K562 (cell line): ENCODE results near the gene MRPL11. TPM values are rescaled to one million over a fixed set of nuclear protein-coding genes. Genes with fewer than 3 reads are reported as not detected.

ENCODE experiments used
- FOXA1 ChIP-seq: fragments of 450-650 bp; IDR thresholded peaks from 2 replicates; pipeline ENCODE4 v1.6.1; 2016; ENCODE audit warnings: mild to moderate bottlenecking, borderline replicate concordance
- KAT7 ChIP-seq: sonication (generic); formaldehyde crosslinking; IDR thresholded peaks from 2 replicates; pipeline ENCODE4 v1.8.0; 2022; ENCODE audit warnings: missing genetic modification reagents, mild to moderate bottlenecking, borderline replicate concordance
- NFXL1 ChIP-seq: fragments of 450-650 bp; formaldehyde crosslinking; IDR thresholded peaks from 2 replicates; pipeline ENCODE4 v1.4.0; 2021; ENCODE audit warnings: mild to moderate bottlenecking
- NRF1 ChIP-seq, 2 experiments: fragments of 450-650 bp; IDR thresholded peaks in 1 of 2; conservative IDR thresholded peaks in 1 of 2; 2 replicates each; pipeline ENCODE4 v1.6.1; 2014; ENCODE audit warnings: mild to moderate bottlenecking in 2 of 2
- RFX1 ChIP-seq: fragments of 450-650 bp; IDR thresholded peaks from 2 replicates; pipeline ENCODE4 v1.6.1; 2016; ENCODE audit warnings: mild to moderate bottlenecking, moderate library complexity
- SREBF1 ChIP-seq: fragments of 150-350 bp; IDR thresholded peaks from 2 replicates; pipeline ENCODE4 v1.6.1; 2014; ENCODE audit warnings: antibody characterized with exemption, low read depth, low read length, borderline replicate concordance
- ZNF134 ChIP-seq: fragments of 250-450 bp; sonication (Bioruptor Pico); conservative IDR thresholded peaks from 2 replicates; pipeline ENCODE4 v1.4.0; 2020
- ZNF696 ChIP-seq: fragments of 250-450 bp; sonication (Bioruptor Pico); conservative IDR thresholded peaks from 2 replicates; pipeline ENCODE4 v1.4.0; 2020; ENCODE audit warnings: mild to moderate bottlenecking, moderate library complexity
- ZNF79 ChIP-seq: fragments of 250-450 bp; sonication (Bioruptor Pico); IDR thresholded peaks from 2 replicates; pipeline ENCODE4 v1.4.0; 2020; ENCODE audit warnings: low read depth, mild to moderate bottlenecking, moderate library complexity
- polyA plus RNA-seq, 8 experiments: library from polyadenylated mRNA; depleted of rRNA in 4 of 8; stranded (reverse) in 5 of 8; unstranded in 3 of 8; fragments of >200 nt; fragmentation: Nextera tagmentation in 2 of 8; fragmentation: Illumina TruSeq in 1 of 8; extraction: Ambion mirVana in 2 of 8; extraction: Trizol in 1 of 8; gene quantifications; 2 replicates each; pipeline versions ENCODE4 v1.2.1 to v1.2.3, GENCODE V29; 2011 to 2014; ENCODE audit warnings: inconsistent platforms in 1 of 8, missing spikeins in 1 of 8
- total RNA-seq, 7 experiments: library from RNA; depleted of rRNA in 6 of 7; stranded (reverse); fragments of >200 nt in 6 of 7; fragmentation: Illumina TruSeq in 2 of 7; extraction: Trizol in 2 of 7; gene quantifications; 2 replicates each; pipeline versions ENCODE4 v1.2.1 to v1.2.3, GENCODE V29; 2011 to 2021; ENCODE audit warnings: low replicate concordance in 1 of 7
- TF ChIP-seq, protein P1 (sequence below): fragments of 250-450 bp; sonication (Bioruptor Pico); IDR thresholded peaks from 2 replicates; pipeline ENCODE4 v1.5.0; 2020; ENCODE audit warnings: mild to moderate bottlenecking, borderline replicate concordance
- TF ChIP-seq, protein P2 (sequence below), 2 experiments: IDR thresholded peaks; 2 replicates each; pipeline ENCODE4 v1.6.1; 2011; ENCODE audit warnings: borderline replicate concordance in 1 of 2, control low read depth in 1 of 2, low read depth in 1 of 2, low read length in 1 of 2, mild to moderate bottlenecking in 1 of 2, mixed read lengths in 1 of 2, moderate library complexity in 1 of 2; ENCODE audit not compliant: insufficient read depth in 1 of 2, insufficient read length in 1 of 2, poor library complexity in 1 of 2, severe bottlenecking in 1 of 2; ENCODE audit errors: extremely low read depth in 1 of 2
- TF ChIP-seq, protein P3 (sequence below): fragments of 450-650 bp; IDR thresholded peaks from 2 replicates; pipeline ENCODE4 v1.6.1; 2017; ENCODE audit warnings: antibody characterized with exemption
- TF ChIP-seq, protein P4 (sequence below): fragments of 450-650 bp; IDR thresholded peaks from 2 replicates; pipeline ENCODE4 v1.6.1; 2016; ENCODE audit warnings: missing biosample characterization, missing genetic modification characterization
- TF ChIP-seq, protein P5 (sequence below): fragments of 250-450 bp; sonication (Bioruptor Pico); IDR thresholded peaks from 2 replicates; pipeline ENCODE4 v1.8.0; 2022; ENCODE audit warnings: inconsistent platforms
- TF ChIP-seq, protein P6 (sequence below), 3 experiments: fragments of 200-800 bp in 1 of 3; sonication (Bioruptor generic) in 1 of 3; sonication (generic) in 1 of 3; formaldehyde crosslinking in 1 of 3; IDR thresholded peaks; 2 replicates each; pipeline versions ENCODE4 v1.6.1 to v1.8.0; 2016 to 2022; ENCODE audit warnings: mild to moderate bottlenecking in 2 of 3, missing compliant biosample characterization in 2 of 3, missing genetic modification characterization in 2 of 3, missing genetic modification reagents in 1 of 3

The MRPL11 gene
- total and polyA plus RNA-seq, 9 of the 15 experiments (the other 6 are each of a cell fraction or from before 2014, with no cell fraction given): 33.0 to 173 (median 91.9) TPM

DNA sequence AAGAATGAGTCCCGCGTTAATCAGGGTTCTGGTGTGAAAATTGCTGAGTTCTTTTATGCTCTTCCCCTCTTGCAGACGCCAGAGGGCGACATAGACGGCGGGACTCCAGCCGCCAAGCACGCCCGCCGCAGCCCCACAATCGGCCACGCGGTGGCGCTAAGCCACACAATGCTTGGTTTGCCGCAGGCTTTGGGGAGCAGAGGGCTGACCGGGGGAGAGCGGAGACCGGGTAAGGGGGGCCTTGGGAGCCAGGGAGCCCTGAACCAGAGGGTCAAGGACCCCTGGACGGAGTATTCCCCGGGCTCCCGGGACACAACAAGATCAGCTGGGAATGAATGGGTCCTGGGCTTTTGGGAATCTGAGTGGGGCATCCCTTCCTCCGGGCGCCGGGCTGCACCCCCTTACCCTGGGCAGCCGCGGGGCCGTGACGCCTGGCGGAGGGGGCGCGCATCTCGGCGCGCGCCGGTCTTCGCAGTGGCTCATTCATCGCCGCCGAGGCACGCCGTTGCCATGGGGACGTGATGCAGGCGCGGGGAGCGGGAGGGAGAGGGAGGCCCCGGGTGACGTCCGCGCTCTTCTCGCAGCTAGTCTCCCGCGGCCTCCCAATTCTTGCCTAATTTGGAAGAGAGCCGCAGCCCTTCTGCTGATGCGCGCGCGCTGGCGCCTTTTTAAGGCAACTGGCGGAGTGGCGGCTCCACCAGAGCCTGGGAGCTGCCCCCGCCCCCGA, 30.0 kb downstream of the MRPL11 start (continued):
- TF ChIP-seq, protein P1, sequence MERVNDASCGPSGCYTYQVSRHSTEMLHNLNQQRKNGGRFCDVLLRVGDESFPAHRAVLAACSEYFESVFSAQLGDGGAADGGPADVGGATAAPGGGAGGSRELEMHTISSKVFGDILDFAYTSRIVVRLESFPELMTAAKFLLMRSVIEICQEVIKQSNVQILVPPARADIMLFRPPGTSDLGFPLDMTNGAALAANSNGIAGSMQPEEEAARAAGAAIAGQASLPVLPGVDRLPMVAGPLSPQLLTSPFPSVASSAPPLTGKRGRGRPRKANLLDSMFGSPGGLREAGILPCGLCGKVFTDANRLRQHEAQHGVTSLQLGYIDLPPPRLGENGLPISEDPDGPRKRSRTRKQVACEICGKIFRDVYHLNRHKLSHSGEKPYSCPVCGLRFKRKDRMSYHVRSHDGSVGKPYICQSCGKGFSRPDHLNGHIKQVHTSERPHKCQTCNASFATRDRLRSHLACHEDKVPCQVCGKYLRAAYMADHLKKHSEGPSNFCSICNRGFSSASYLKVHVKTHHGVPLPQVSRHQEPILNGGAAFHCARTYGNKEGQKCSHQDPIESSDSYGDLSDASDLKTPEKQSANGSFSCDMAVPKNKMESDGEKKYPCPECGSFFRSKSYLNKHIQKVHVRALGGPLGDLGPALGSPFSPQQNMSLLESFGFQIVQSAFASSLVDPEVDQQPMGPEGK (CRISPR knock-in tag): no peak
- TF ChIP-seq, protein P2, sequence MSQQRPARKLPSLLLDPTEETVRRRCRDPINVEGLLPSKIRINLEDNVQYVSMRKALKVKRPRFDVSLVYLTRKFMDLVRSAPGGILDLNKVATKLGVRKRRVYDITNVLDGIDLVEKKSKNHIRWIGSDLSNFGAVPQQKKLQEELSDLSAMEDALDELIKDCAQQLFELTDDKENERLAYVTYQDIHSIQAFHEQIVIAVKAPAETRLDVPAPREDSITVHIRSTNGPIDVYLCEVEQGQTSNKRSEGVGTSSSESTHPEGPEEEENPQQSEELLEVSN (IDR thresholded peaks at IDR 0.05; ENCODE audit: borderline replicate concordance in 1 of 2, extremely low read depth in 1 of 2, insufficient read depth in 1 of 2, insufficient read length in 1 of 2, low read depth in 1 of 2, low read length in 1 of 2, poor library complexity in 1 of 2, severe bottlenecking in 1 of 2): peak in 1 of 2 experiments; percentile 9
- TF ChIP-seq, protein P3, sequence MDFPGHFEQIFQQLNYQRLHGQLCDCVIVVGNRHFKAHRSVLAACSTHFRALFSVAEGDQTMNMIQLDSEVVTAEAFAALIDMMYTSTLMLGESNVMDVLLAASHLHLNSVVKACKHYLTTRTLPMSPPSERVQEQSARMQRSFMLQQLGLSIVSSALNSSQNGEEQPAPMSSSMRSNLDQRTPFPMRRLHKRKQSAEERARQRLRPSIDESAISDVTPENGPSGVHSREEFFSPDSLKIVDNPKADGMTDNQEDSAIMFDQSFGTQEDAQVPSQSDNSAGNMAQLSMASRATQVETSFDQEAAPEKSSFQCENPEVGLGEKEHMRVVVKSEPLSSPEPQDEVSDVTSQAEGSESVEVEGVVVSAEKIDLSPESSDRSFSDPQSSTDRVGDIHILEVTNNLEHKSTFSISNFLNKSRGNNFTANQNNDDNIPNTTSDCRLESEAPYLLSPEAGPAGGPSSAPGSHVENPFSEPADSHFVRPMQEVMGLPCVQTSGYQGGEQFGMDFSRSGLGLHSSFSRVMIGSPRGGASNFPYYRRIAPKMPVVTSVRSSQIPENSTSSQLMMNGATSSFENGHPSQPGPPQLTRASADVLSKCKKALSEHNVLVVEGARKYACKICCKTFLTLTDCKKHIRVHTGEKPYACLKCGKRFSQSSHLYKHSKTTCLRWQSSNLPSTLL: no peak
- TF ChIP-seq ZNF696 (no peak), ZNF79 (CRISPR knock-in tag) (no peak), SREBF1 (no peak), KAT7 (CRISPR knock-in tag) (peak; percentile 89; the same call in 1 of the 2 replicates), FOXA1 (no peak), NRF1 (conservative IDR thresholded peaks at IDR 0.05 in 1 of 2, IDR thresholded peaks at IDR 0.05 in 1 of 2) (peak; percentile 73 to 78), RFX1 (peak; percentile 78), ZNF134 (CRISPR knock-in tag) (no peak), NFXL1 (no peak)
- TF ChIP-seq, protein P4, sequence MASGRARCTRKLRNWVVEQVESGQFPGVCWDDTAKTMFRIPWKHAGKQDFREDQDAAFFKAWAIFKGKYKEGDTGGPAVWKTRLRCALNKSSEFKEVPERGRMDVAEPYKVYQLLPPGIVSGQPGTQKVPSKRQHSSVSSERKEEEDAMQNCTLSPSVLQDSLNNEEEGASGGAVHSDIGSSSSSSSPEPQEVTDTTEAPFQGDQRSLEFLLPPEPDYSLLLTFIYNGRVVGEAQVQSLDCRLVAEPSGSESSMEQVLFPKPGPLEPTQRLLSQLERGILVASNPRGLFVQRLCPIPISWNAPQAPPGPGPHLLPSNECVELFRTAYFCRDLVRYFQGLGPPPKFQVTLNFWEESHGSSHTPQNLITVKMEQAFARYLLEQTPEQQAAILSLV (tag): no peak
- TF ChIP-seq, protein P5, sequence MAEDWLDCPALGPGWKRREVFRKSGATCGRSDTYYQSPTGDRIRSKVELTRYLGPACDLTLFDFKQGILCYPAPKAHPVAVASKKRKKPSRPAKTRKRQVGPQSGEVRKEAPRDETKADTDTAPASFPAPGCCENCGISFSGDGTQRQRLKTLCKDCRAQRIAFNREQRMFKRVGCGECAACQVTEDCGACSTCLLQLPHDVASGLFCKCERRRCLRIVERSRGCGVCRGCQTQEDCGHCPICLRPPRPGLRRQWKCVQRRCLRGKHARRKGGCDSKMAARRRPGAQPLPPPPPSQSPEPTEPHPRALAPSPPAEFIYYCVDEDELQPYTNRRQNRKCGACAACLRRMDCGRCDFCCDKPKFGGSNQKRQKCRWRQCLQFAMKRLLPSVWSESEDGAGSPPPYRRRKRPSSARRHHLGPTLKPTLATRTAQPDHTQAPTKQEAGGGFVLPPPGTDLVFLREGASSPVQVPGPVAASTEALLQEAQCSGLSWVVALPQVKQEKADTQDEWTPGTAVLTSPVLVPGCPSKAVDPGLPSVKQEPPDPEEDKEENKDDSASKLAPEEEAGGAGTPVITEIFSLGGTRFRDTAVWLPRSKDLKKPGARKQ (CRISPR knock-in tag): no peak
- TF ChIP-seq, protein P6, sequence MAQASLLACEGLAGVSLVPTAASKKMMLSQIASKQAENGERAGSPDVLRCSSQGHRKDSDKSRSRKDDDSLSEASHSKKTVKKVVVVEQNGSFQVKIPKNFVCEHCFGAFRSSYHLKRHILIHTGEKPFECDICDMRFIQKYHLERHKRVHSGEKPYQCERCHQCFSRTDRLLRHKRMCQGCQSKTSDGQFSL (CRISPR knock-in tag; IDR thresholded peaks at IDR 0.05): no peak
- TF ChIP-seq, protein P6 (tag; IDR thresholded peaks at IDR 0.05): no peak
